Transverse colon (tissue), 4 donors: ENCODE measurements around the gene MORC2. TPM values are rescaled to one million over a fixed set of nuclear protein-coding genes. Genes with fewer than 3 reads are reported as not detected.

Source experiments
- DNase-seq: peaks from one replicate; pipeline ENCODE4 v3.0.0-alpha.2; 2019
- H3K27ac ChIP-seq, 4 donors: fragments of 200-600 bp; sonication (generic); 2 replicates each; pipeline ENCODE4 v1.5.1; 2016 to 2018; ENCODE audit warnings: inconsistent platforms in 4 of 4
- H3K27me3 ChIP-seq: fragments of 200-600 bp; sonication (generic); 2 replicates; pipeline ENCODE4 v1.5.1; 2017; ENCODE audit warnings: inconsistent platforms
- H3K36me3 ChIP-seq, 4 donors: fragments of 200-600 bp; sonication (generic); 2 replicates each; pipeline ENCODE4 v1.5.1; 2017 to 2019; ENCODE audit warnings: inconsistent platforms in 4 of 4
- H3K4me1 ChIP-seq, 4 donors: fragments of 200-600 bp; sonication (generic); 2 replicates each; pipeline ENCODE4 v1.5.1; 2017 to 2020; ENCODE audit warnings: inconsistent platforms in 4 of 4
- H3K4me3 ChIP-seq, 4 donors: fragments of 200-600 bp; sonication (generic); 1 replicate in 1 of 4; 2 replicates in 3 of 4; pipeline versions ENCODE4 v1.5.1 to v1.6.1; 2017 to 2019; ENCODE audit warnings: inconsistent platforms in 4 of 4
- H3K9me3 ChIP-seq, 2 donors: fragments of 200-600 bp; sonication (generic); 2 replicates each; pipeline ENCODE4 v1.5.1; 2017 to 2019; ENCODE audit warnings: inconsistent platforms in 2 of 2
- EP300 ChIP-seq: sonication (generic); formaldehyde crosslinking; IDR thresholded peaks from one replicate; pipeline ENCODE4 v1.6.1; 2017; ENCODE audit warnings: antibody characterized with exemption, low read depth
- POLR2A ChIP-seq: fragments of 450-650 bp; IDR thresholded peaks from one replicate; pipeline ENCODE4 v1.6.1; 2016; ENCODE audit warnings: antibody characterized with exemption, mild to moderate bottlenecking, moderate library complexity
- POLR2AphosphoS5 ChIP-seq, 3 donors: sonication (generic); formaldehyde crosslinking; IDR thresholded peaks; one replicate each; pipeline ENCODE4 v1.6.1; 2016; ENCODE audit warnings: antibody characterized with exemption in 3 of 3
- WGBS, 2 donors: methylation state at CpG; one replicate each; pipeline ENCODE4 v1.1.5; 2018; ENCODE audit warnings: low coverage in 1 of 2; 5-methylcytosine and 5-hydroxymethylcytosine counted together
- in situ Hi-C, 4 donors: fragments of 200-750 bp; cut with MboI; loops; one replicate each; pipeline versions ENCODE4 v1.15.0 to v1.15.1; 2017; ENCODE audit warnings: low sequenced_read_pairs in 3 of 4, low pct_ligation_motif_present in 1 of 4, low pct_unique_long_range_greater_than_20kb in 1 of 4
- intact Hi-C: fragments of 100-400 bp; cut with DNase I; formaldehyde crosslinking; loops from one replicate; pipeline ENCODE4 v1.15.1; 2023; ENCODE audit warnings: low total_unique reads
- total RNA-seq, 4 donors: library from RNA; depleted of rRNA; stranded (reverse); fragments of >200 nt; gene quantifications; one replicate each; pipeline ENCODE4 v1.1.0, GENCODE V29; 2016
- TF ChIP-seq, protein P1 (sequence below), 5 experiments: fragments of 200-600 bp in 3 of 5; fragments of 450-650 bp in 2 of 5; sonication (generic) in 3 of 5; IDR thresholded peaks; 1 replicate in 2 of 5; 2 replicates in 3 of 5; pipeline ENCODE4 v1.5.1; 2016 to 2017; ENCODE audit warnings: antibody characterized with exemption in 5 of 5, inconsistent platforms in 3 of 5, mild to moderate bottlenecking in 2 of 5, moderate library complexity in 1 of 5

The MORC2 gene
- total RNA-seq, 4 donors from 2014 or later: 11.9 to 23.9 (median 19.1) TPM

DNA sequence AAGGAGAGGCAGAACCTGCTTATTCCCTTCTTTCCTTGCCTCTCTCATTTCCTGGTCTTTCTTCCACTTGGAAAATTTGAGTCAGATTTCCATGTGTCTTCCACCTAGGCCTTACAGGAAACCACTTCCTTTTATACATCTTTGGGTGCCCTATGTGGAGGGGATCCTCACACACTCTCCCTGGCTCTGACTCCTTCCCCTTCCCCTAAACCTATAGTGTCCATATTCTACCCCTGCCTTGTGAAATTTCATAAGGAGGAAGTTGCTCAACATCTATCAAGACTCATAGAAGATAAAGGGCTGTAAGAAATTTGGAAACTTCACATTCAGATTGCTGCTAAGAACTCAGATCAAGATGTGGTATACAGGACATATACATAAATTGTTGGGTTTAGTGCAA lies 20.9 kb upstream of the MORC2 start:
- in situ Hi-C loops: no loop called here
- Histone ChIP-seq H3K36me3 (no peaks in the 10 kb centered on the region), H3K4me1 (no peaks in the 10 kb centered on the region), H3K9me3 (no peaks in the 10 kb centered on the region), H3K27me3 (no peaks in the 10 kb centered on the region), H3K27ac (no peak overlapping the region), H3K4me3 (no peak overlapping the region)
- no peak for TF ChIP-seq EP300
- TF ChIP-seq, protein P1, sequence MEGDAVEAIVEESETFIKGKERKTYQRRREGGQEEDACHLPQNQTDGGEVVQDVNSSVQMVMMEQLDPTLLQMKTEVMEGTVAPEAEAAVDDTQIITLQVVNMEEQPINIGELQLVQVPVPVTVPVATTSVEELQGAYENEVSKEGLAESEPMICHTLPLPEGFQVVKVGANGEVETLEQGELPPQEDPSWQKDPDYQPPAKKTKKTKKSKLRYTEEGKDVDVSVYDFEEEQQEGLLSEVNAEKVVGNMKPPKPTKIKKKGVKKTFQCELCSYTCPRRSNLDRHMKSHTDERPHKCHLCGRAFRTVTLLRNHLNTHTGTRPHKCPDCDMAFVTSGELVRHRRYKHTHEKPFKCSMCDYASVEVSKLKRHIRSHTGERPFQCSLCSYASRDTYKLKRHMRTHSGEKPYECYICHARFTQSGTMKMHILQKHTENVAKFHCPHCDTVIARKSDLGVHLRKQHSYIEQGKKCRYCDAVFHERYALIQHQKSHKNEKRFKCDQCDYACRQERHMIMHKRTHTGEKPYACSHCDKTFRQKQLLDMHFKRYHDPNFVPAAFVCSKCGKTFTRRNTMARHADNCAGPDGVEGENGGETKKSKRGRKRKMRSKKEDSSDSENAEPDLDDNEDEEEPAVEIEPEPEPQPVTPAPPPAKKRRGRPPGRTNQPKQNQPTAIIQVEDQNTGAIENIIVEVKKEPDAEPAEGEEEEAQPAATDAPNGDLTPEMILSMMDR (IDR thresholded peaks at IDR 0.05): no peak
- no peak for TF ChIP-seq POLR2AphosphoS5 (IDR thresholded peaks at IDR 0.05)
- TF ChIP-seq POLR2A: no peak
- intact Hi-C loops: loop anchor here (10.0 kb wide), 1 partner anchor 55 kb away; no protein-coding TSS in a partner anchor
- no peak for DNase-seq

GRCh38 chr22:30985561-30986208 lies 17.1 kb upstream of the MORC2 start:
- Histone ChIP-seq H3K36me3 (no peaks in the 10 kb centered on the region), H3K27ac (no peak overlapping the region), H3K27me3 (no peaks in the 10 kb centered on the region), H3K9me3 (no peaks in the 10 kb centered on the region), H3K4me1 (no peaks in the 10 kb centered on the region), H3K4me3 (no peak overlapping the region)
- DNase-seq: no peak
- TF ChIP-seq EP300: no peak
- no peak for TF ChIP-seq POLR2A
- in situ Hi-C loops: no loop called here
- intact Hi-C loops: loop anchor here (10.0 kb wide), 1 partner anchor 51 kb away; no protein-coding TSS in a partner anchor
- 72% methylated on average over 4 of the region's 4 CpGs; no CpG with 5 or more reads in 1 of the 2 donors for WGBS, 2 donors

DNA sequence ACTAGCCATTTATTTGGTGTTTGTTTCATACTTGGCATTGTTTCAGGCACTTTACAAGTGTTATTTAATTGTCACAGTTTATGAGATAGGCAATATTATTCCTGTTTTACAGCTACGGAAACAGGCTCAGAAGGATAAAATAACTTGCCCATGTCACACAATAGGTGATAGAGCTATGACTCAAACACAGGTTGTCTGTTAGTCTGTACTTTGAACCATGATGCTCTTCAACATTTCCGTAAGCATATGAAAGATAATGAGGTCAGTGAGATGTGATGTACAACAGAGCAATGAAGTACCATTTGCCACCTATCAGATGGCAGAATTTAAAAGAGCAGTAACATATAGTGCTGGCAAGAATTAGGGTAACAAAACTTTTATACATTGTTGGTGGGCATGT lies 15.7 kb upstream of the MORC2 start:
- no peak overlapping the region for H3K27ac ChIP-seq
- no peaks in the 10 kb centered on the region for H3K9me3 ChIP-seq

DNA sequence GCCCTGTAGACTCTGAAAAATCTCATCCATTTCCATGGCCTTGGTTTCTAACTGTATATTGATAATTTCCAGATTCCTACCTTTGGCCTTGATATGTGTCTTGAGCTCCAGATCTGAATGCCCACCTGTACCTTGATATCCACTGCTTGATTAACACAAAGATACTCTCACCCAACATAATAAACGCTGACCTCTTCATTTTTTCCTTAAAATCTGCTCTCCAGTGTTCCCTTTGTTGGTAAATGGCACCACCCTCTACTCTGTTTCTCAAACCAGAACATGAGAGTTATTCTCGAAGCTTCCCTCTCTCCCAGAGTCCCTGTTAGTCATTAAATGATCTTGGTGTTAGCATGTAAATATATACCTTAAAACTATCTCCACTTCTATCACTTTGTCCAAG lies 13.9 kb upstream of the MORC2 start:
- TF ChIP-seq POLR2A (no peak), EP300 (no peak), POLR2AphosphoS5 (IDR thresholded peaks at IDR 0.05) (no peak)
- TF ChIP-seq, protein P1 (IDR thresholded peaks at IDR 0.05): no peak
- WGBS, 2 donors: 75 to 82% methylated on average over 2 of the region's 2 CpGs
- intact Hi-C loops: loop anchor here (10.0 kb wide), 1 partner anchor 48 kb away; no protein-coding TSS in a partner anchor

More for the DNA sequence above, 15.7 kb upstream of the MORC2 start:
- in situ Hi-C loops: no loop called here
- no peak overlapping the region for H3K4me3 ChIP-seq
- WGBS, 2 donors: 22 to 45% methylated on average over 2 of the region's 2 CpGs
- H3K27me3 ChIP-seq: no peaks in the 10 kb centered on the region
- intact Hi-C loops: loop anchor here (10.0 kb wide), 1 partner anchor 50 kb away; no protein-coding TSS in a partner anchor
- no peaks in the 10 kb centered on the region for H3K4me1 ChIP-seq
- no peak for DNase-seq
- H3K36me3 ChIP-seq: no peaks in the 10 kb centered on the region
- TF ChIP-seq EP300: no peak
- TF ChIP-seq POLR2AphosphoS5 (IDR thresholded peaks at IDR 0.05): peak in 2 of 3 donors; percentile 50 to 51

DNA sequence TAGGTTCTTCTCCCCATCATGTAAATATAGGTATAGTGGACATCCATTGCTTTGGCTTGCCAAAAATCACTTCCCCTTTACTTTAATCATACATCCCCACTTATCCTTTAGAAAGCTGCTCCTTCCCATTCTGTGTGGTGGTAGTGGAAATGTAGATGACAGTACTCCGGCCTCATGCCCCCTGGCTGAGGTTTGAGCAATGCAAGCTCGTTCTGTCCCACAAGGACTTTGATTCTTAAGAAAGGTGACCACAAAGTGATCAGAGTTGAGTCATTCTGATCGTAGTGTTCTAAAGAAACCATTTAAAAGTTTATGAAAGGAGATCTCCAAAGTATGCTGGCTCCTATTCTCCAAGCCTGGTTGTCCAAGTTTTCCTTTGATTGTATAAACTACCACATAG lies 11.4 kb upstream of the MORC2 start:
- WGBS, 2 donors: 50 to 76% methylated on average over 1 to 3 of the region's 3 CpGs
- peaks cover 22 to 30% of the 10 kb centered on the region in 2 donors for H3K9me3 ChIP-seq

More for the DNA sequence above, 13.9 kb upstream of the MORC2 start:
- in situ Hi-C loops: no loop called here
- Histone ChIP-seq H3K9me3 (peaks cover 13% of the 10 kb centered on the region in 2 donors), H3K27me3 (no peaks in the 10 kb centered on the region), H3K27ac (no peak overlapping the region), H3K36me3 (no peaks in the 10 kb centered on the region), H3K4me1 (no peaks in the 10 kb centered on the region), H3K4me3 (no peak overlapping the region)
- no peak for DNase-seq

More for the DNA sequence above, 11.4 kb upstream of the MORC2 start:
- in situ Hi-C loops: no loop called here
- H3K36me3 ChIP-seq: peaks cover 0 to 8% (median 4%) of the 10 kb centered on the region in 4 donors
- no peaks in the 10 kb centered on the region for H3K27me3 ChIP-seq
- intact Hi-C loops: loop anchor here (10.0 kb wide), 1 partner anchor 45 kb away; no protein-coding TSS in a partner anchor
- H3K4me3 ChIP-seq: no peak overlapping the region
- H3K27ac ChIP-seq: no peak overlapping the region
- H3K4me1 ChIP-seq: no peaks in the 10 kb centered on the region
- no peak for DNase-seq
- no peak for TF ChIP-seq EP300
- no peak for TF ChIP-seq POLR2A
- TF ChIP-seq, protein P1 (IDR thresholded peaks at IDR 0.05): no peak
- no peak for TF ChIP-seq POLR2AphosphoS5 (IDR thresholded peaks at IDR 0.05)
